ENCODE measurements around the gene SLC1A7.

The SLC1A7 gene

GRCh38 chr1:53089478-53090226 is 52.8 kb downstream of the SLC1A7 start:
- no peak for DNase-seq

GRCh38 chr1:53088616-53089300 is 53.7 kb downstream of the SLC1A7 start:
- DNase-seq, result no peak

GRCh38 chr1:53087332-53088285 is 54.8 kb downstream of the SLC1A7 start:
- no peak for DNase-seq

GRCh38 chr1:53086491-53087070 is 55.9 kb downstream of the SLC1A7 start:
- DNase-seq, result no peak

GRCh38 chr1:53085405-53085804 is 57.0 kb downstream of the SLC1A7 start:
- no peak for DNase-seq

DNA sequence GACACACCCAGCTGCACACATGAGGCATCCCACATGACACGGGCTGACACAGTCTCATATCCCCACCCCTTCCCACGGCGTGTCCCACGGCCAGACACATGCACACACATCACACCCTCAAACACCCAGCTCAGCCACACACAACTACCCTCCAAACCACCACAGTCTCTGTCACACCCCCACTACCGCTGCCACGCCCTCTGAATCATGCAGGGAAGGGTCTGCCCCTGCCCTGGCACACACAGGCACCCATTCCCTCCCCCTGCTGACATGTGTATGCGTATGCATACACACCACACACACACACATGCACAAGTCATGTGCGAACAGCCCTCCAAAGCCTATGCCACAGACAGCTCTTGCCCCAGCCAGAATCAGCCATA is 57.9 kb downstream of the SLC1A7 start:
- DNase-seq, result no peak

DNA sequence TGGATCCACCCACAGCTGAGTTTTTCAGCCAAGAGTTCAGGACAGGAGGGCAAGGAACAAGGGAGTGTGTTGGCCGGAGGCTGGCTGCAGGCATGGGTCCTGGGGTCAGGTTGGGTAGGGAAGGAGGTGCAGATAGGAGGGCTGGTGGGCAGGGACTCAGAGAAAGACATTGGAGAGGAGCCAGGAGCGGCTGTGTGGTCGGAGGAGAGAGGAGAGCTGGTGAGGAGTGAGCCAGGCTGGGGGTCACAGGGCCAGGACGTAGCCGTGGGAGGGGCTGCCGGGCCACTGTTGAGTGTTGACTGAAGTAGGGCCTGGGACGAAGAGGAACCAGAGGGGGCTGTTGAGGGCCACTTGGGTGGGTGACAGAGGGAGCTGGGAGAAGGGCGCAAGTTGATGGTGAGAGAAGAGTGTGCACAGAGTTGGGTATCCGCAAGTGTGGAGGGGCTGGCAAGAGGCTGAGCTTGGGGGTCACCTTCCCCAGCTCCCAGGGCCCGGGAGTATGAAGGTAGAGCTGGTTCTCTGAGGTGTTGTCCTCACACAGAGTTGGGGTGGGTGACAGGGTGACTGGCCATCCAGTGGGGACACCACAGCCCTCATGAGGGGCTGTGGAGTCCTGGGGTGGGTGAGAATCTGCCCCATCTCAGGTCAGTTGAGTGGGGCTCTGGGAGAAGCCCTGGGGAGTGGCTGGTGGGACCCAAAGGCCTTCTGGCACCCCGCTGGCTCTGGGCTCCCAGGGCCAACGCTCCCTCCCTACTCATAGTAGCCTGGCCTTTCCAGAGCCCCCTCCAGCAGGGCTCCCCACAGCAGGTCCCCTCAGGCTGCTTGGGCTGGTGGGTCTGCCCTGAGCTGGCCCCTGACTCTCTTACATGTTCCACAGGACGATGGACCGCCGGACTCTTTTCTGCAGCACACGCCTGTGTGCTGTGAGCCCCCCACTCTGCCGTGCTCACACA is 58.5 kb downstream of the SLC1A7 start:
- DNase-seq, result no peak

DNA sequence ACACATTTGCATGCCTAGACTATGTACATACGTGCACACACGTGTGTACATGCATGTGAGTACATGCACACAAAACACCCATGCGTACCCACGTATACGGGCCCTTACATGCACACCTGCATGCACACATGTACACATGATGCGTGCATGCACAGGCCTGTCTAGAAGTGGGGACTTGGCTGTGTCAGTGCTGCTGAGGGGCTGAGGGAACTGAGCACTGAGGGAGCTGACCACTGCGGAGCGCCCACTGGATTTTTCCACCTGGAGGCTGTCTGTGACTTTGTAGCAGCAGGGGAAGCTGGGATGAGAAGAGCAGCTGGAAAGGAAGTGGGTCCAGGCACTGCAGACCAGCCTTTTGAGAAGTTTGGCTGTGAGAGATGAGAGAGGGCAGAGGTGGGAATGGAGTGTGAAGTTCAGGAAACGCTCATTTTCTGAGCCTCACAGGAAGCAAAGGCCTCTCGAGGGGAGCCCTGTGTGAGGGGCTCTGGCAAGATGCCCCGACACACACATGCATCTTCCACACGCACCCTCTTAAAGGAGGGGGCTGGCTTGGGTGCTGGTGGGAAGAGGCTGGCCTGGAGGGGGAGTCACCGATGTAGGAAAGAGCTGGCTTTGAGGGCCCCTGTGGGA is 59.5 kb downstream of the SLC1A7 start:
- DNase-seq, result no peak

DNA sequence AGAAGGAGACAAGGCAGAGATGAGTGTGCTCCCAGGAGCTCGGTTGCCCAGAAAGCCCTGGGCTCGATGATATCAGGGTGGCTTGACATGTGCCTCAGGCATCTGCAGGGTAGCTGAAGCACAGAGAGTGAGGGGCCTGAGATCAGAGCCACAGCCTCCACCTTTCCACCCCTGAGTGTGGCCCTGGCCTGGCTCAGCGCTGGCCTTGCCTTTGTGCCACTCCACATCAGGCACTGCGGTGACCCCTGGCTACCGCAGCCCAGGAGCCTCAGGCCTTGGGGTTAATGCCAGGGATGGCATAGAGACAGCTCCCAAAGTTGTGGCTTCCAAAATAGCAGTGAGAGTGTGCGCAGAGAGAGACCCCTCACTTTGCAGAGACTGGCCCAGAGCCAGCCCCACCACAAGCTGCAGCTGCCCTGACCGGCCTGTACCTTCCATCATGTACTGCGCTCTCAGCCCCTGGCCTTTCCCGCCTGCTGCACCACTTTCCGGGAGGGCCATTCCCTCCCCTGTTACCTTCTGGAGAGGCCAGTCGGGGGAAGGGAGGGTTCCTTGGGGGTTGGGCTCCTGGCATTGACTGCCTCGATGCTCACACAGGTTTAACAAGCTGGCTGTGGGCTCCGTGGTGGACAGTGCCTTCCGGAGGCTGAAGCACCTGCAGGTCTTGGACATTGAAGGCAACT is 60.9 kb downstream of the SLC1A7 start:
- no peak for DNase-seq

GRCh38 chr1:53080769-53081168 is 61.7 kb downstream of the SLC1A7 start:
- DNase-seq, result no peak

DNA sequence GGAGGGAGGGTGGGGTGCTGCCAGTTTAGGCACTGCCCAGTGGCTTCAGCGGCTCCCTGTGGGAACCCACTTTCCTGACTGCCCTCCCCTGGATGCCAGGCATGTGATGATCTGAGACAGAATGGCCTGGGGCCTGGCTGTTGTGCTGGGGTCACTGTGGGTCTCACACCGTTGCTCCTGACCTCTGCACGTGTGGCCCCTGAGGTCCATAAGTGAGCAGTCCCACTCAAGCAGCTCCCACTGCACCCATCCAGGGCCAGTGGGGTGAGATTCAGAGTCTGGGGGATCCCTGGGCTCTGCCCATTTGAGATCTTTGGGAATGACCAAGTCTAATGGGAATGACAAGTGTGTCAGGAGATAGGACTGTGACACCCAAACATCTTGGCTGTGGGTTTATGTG is 62.4 kb downstream of the SLC1A7 start:
- DNase-seq, result no peak

DNA sequence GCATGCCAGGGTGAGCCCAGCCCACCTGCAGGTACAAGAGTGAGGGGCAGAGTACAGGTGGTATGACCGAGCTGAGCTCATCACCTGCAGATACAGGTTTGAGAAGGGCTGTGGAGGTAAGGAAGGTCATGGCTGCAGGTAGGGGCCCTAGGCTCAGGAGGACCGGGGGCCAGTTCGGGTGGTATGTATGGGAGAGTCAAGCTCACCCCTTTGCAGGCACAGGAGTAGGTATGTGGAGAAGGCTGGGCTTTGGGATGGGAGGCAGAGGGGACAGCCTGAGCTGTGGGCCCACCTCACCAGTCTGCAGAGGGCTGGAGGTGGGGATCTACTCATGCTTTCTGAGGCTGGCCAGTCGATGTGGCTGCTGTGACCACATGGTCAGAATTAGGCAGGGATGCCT is 63.2 kb downstream of the SLC1A7 start:
- DNase-seq, result no peak

DNA sequence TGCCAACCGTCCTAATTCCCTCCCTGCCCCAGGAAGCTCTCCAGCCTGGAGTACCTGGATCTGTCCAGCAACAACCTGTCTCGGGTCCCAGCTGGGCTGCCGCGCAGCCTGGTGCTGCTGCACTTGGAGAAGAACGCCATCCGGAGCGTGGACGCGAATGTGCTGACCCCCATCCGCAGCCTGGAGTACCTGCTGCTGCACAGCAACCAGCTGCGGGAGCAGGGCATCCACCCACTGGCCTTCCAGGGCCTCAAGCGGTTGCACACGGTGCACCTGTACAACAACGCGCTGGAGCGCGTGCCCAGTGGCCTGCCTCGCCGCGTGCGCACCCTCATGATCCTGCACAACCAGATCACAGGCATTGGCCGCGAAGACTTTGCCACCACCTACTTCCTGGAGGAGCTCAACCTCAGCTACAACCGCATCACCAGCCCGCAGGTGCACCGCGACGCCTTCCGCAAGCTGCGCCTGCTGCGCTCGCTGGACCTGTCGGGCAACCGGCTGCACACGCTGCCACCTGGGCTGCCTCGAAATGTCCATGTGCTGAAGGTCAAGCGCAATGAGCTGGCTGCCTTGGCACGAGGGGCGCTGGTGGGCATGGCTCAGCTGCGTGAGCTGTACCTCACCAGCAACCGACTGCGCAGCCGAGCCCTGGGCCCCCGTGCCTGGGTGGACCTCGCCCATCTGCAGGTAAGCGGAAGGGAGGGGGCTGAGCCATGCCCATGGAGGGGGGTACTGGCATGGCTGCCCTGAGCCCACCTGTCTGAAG is 63.9 kb downstream of the SLC1A7 start:
- DNase-seq, result no peak

GRCh38 chr1:53077599-53077965 is 64.9 kb downstream of the SLC1A7 start:
- no peak for DNase-seq

- DNase-seq, result no peak
These were observed 65.5 kb downstream of the SLC1A7 start for GRCh38 chr1:53076721-53077598.

GRCh38 chr1:53076165-53076564 is 66.3 kb downstream of the SLC1A7 start:
- no peak for DNase-seq

- DNase-seq, result no peak
These were observed 66.7 kb downstream of the SLC1A7 start for GRCh38 chr1:53075761-53076163.

DNA sequence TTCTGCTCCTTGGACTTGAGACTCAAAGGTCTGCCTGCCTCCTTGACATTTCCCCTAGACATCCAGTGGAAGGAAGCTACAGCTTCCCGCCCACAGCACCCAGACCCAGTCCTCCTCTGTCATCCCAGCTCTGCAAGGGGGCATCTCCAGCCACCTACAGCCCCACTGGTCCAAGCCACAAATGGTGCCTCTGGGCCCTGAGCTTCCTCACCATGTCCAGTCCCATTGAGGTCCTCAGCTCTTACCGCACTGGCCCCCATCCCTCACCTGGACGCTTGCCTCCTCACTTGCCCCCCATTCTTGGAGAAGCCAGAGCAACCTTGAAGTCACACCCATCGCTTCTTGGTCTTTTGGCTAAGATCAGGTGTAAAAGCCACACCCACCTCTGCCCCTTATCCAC is 67.2 kb downstream of the SLC1A7 start:
- DNase-seq, result no peak
